ENCODE measurements around the gene DPEP2NB.
"Not testable (repeated sequence)": the region's sequence is repeated elsewhere in the genome, so short reads cannot be mapped to it uniquely, and the experiment has no call there.

Gene DPEP2NB

DNA sequence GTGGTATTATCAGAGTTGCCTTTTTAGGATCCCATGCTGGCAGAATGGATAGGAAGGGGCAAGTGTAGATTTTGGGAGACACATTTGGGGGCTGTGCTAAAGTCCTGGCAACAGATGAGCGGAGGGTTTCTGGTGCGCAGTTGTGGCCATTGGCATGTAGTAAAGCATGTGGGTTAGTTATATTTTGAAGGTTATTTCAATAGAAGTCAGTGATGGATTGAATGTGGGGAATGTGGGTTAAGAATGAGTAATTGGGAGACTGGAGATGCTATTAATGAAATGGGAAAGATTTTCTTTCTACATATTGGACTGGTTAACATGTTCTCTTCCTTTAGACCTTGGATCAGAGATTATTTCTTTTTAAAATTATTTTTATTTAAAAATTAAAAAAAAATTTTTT, 17.4 kb upstream of the DPEP2NB start:
- H3K4me1 ChIP-seq (ENCODE audit: control insufficient read depth, low read length), result peaks cover 17% of the 10 kb centered on the region
- no peaks in the 10 kb centered on the region for H4K20me1 ChIP-seq (ENCODE audit: control insufficient read depth, insufficient read depth, low read depth, low read length)
- H3K27ac ChIP-seq (ENCODE audit: low read depth, low read length), result no peak overlapping the region
- no peaks in the 10 kb centered on the region for H3K9me3 ChIP-seq (ENCODE audit: control insufficient read depth, insufficient read depth, low read length)
- H3K9me2 ChIP-seq (replicated peaks; ENCODE audit: control insufficient read depth, low read length), result no peaks in the 10 kb centered on the region
- no peak overlapping the region for H3K4me3 ChIP-seq (ENCODE audit: low read length)
- H3F3A ChIP-seq (ENCODE audit: control insufficient read depth, insufficient read depth), result no peaks in the 10 kb centered on the region; the same call in 1 of the 2 replicates
- peaks cover 17% of the 10 kb centered on the region for H3K36me3 ChIP-seq (ENCODE audit: control insufficient read depth, low read length)
- H3K4me2 ChIP-seq (ENCODE audit: low read length), result no peak overlapping the region
- TF ChIP-seq CTCF (IDR thresholded peaks at IDR 0.05; ENCODE audit: low read depth, low read length, poor library complexity, severe bottlenecking) (no peak), EZH2phosphoT487 (IDR thresholded peaks at IDR 0.05; ENCODE audit: borderline replicate concordance, low read length) (no peak)
- peaks cover 1% of the 10 kb centered on the region; the same call in 1 of the 2 replicates for H3K79me2 ChIP-seq (ENCODE audit: control insufficient read depth, low read length)
- H3K27me3 ChIP-seq (ENCODE audit: control insufficient read depth, low read length), result no peaks in the 10 kb centered on the region

DNA sequence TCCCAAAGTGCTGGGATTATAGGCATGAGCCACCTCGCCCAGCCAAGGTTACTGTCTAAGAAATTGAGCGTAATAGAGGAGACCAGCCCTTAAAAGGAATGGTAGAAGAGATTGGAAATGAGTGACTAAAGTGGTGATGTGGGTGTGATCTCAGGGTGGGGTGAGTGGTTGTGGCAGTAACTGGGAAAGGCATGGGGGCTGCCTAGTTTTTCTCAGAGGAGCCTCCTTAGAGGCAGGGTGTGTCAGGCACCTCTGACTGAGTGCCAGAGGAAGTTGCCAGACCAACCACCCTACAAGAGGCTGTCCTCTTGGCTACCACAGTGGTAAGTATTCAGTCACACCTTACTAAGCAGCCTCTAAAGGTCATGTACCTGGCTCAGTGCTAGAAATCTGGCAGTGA, 16.2 kb upstream of the DPEP2NB start:
- no peaks in the 10 kb centered on the region for H3K79me2 ChIP-seq (ENCODE audit: control insufficient read depth, low read length)
- TF ChIP-seq EZH2phosphoT487 (IDR thresholded peaks at IDR 0.05; ENCODE audit: borderline replicate concordance, low read length), result no peak
- no peak for TF ChIP-seq CTCF (IDR thresholded peaks at IDR 0.05; ENCODE audit: low read depth, low read length, poor library complexity, severe bottlenecking)
- no peaks in the 10 kb centered on the region for H3K9me2 ChIP-seq (replicated peaks; ENCODE audit: control insufficient read depth, low read length)
- no peak overlapping the region for H3K4me2 ChIP-seq (ENCODE audit: low read length)
- no peaks in the 10 kb centered on the region for H3K27me3 ChIP-seq (ENCODE audit: control insufficient read depth, low read length)
- peaks cover 6% of the 10 kb centered on the region for H3K4me1 ChIP-seq (ENCODE audit: control insufficient read depth, low read length)
- H3K27ac ChIP-seq (ENCODE audit: low read depth, low read length), result no peak overlapping the region
- H3K9me3 ChIP-seq (ENCODE audit: control insufficient read depth, insufficient read depth, low read length), result no peaks in the 10 kb centered on the region
- no peaks in the 10 kb centered on the region for H4K20me1 ChIP-seq (ENCODE audit: control insufficient read depth, insufficient read depth, low read depth, low read length)
- H3F3A ChIP-seq (ENCODE audit: control insufficient read depth, insufficient read depth), result no peaks in the 10 kb centered on the region
- peaks cover 18% of the 10 kb centered on the region for H3K36me3 ChIP-seq (ENCODE audit: control insufficient read depth, low read length)
- H3K4me3 ChIP-seq (ENCODE audit: low read length), result no peak overlapping the region

DNA sequence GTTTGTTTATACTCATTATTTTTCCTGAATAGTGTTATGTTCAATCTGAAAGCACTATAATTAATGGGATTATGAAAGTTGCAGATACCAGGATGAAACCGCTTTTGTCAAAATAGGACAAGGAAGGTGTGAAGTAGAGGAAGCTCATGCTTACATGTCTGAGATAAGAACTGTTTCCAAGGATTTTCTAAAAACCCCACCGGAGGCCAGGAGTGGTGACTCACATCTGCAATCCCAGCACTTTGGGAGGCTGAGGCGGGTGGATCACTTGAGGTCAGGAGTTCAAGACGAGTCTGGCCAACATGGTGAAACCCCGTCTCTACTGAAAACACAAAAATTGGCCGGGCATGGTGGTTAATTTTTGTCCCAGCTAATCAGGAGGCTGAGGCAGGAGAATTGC, 14.4 kb upstream of the DPEP2NB start:
- H3K27ac ChIP-seq (ENCODE audit: low read depth, low read length); H4K20me1 ChIP-seq (ENCODE audit: control insufficient read depth, insufficient read depth, low read depth, low read length); H3K4me2 ChIP-seq (ENCODE audit: low read length); H3K4me3 ChIP-seq (ENCODE audit: low read length); H3K9me2 ChIP-seq (replicated peaks; ENCODE audit: control insufficient read depth, low read length); H3F3A ChIP-seq (ENCODE audit: control insufficient read depth, insufficient read depth); H3K27me3 ChIP-seq (ENCODE audit: control insufficient read depth, low read length); H3K9me3 ChIP-seq (ENCODE audit: control insufficient read depth, insufficient read depth, low read length); H3K4me1 ChIP-seq (ENCODE audit: control insufficient read depth, low read length): not testable (repeated sequence)
- peaks cover 12% of the 10 kb centered on the region for H3K79me2 ChIP-seq (ENCODE audit: control insufficient read depth, low read length)
- H3K36me3 ChIP-seq (ENCODE audit: control insufficient read depth, low read length), result peaks cover 35% of the 10 kb centered on the region

- peaks cover 36% of the 10 kb centered on the region for H3K36me3 ChIP-seq (ENCODE audit: control insufficient read depth, low read length)
Measured at GRCh38 chr16:68028996-68029395, 13.3 kb upstream of the DPEP2NB start.

More at GRCh38 chr16:68028996-68029395, 13.3 kb upstream of the DPEP2NB start:
- H3K4me1 ChIP-seq (ENCODE audit: control insufficient read depth, low read length), result peaks cover 6% of the 10 kb centered on the region
- no peak overlapping the region for H3K4me3 ChIP-seq (ENCODE audit: low read length)
- no peak overlapping the region for H3K27ac ChIP-seq (ENCODE audit: low read depth, low read length)
- H3K79me2 ChIP-seq (ENCODE audit: control insufficient read depth, low read length), result peaks cover 23% of the 10 kb centered on the region
- no peaks in the 10 kb centered on the region for H3K9me2 ChIP-seq (replicated peaks; ENCODE audit: control insufficient read depth, low read length)
- no peak overlapping the region for H3K4me2 ChIP-seq (ENCODE audit: low read length)
- H3K9me3 ChIP-seq (ENCODE audit: control insufficient read depth, insufficient read depth, low read length), result no peaks in the 10 kb centered on the region
- no peaks in the 10 kb centered on the region for H3K27me3 ChIP-seq (ENCODE audit: control insufficient read depth, low read length)
- TF ChIP-seq EZH2phosphoT487 (IDR thresholded peaks at IDR 0.05; ENCODE audit: borderline replicate concordance, low read length) (no peak), CTCF (IDR thresholded peaks at IDR 0.05; ENCODE audit: low read depth, low read length, poor library complexity, severe bottlenecking) (no peak)
- no peaks in the 10 kb centered on the region for H3F3A ChIP-seq (ENCODE audit: control insufficient read depth, insufficient read depth)
- no peaks in the 10 kb centered on the region for H4K20me1 ChIP-seq (ENCODE audit: control insufficient read depth, insufficient read depth, low read depth, low read length)

All from DOHH2 (cell line).